Stimulated activated CD8-positive, alpha-beta memory T cell treated with anti-CD3 and anti-CD28 coated beads, Interleukin-7, amount 100 ng/mL, for 48 hours (primary cell): ENCODE results near the gene WARS2.

ENCODE experiments used
- DNase-seq, 2 donors: peaks; one replicate each; pipeline ENCODE4 v3.0.0-alpha.2; 2020; ENCODE audit warnings: low read depth in 1 of 2; ENCODE audit errors: extremely low read depth in 1 of 2

WARS2 gene

GRCh38 chr1:119038363-119038762 is 102.1 kb downstream of the WARS2 start:
- DNase-seq = no peak

GRCh38 chr1:119034359-119034758 is 106.1 kb downstream of the WARS2 start:
- no peak for DNase-seq

DNA sequence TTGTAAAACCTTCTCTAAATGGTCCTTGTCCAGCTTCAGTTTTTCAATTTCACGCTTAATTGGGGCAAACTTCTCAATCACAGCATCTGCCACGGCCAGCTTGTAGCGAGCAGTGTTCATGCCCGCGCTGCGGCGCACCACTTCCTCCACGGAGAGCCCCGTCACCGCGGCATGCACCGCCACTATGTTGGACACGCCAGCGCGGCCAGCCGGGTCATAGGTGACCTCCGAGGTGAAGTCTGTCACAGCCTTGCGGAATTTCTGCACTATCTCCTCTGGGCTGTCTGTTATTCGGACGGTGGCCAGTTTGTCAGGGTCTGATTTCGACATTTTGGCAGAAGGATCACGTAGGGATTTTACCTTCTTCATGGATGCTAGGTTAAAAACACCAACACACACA is 107.5 kb downstream of the WARS2 start:
- DNase-seq = no peak

- no peak for DNase-seq
Observed at GRCh38 chr1:119027759-119028158, 112.7 kb downstream of the WARS2 start.

DNA sequence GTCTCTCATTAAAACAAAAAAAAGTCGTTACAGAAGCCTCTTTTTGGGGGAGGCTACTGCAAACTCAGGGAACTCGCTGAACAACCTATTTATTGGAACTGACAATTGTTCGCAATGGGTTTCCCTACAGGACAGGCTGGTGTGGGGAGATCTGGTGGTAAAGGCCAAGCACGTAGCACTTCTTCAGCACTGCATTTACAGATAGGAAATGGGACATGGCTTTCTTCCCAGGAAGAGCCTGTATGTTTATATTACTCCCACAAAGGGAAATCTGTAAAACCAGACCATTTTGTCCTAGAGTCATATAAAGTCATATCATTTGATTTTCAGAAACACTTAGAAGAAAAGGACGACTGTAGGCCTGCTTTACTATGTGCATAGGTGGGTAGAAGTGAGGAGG is 113.5 kb downstream of the WARS2 start:
- DNase-seq = no peak

GRCh38 chr1:119015547-119015946 is 124.9 kb downstream of the WARS2 start:
- DNase-seq = no peak

DNA sequence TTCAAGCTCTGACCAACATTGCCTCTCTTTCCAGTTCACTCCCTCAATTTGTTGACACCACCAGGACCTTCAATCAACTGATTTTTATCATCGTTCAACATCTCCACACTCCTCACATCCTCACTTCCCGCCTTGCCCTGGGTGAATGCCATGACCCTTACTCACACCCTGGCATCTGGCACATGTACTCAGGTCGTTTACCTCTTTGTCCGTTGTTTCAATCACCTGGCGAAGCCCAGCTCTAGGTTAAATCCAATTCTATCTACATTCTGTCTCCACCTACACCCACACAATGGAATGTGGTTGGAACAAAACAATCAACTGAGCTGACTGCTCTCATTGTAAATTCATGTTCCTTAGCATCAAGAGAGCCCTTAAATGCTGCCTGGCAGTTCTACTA is 128.1 kb downstream of the WARS2 start:
- DNase-seq = no peak

DNA sequence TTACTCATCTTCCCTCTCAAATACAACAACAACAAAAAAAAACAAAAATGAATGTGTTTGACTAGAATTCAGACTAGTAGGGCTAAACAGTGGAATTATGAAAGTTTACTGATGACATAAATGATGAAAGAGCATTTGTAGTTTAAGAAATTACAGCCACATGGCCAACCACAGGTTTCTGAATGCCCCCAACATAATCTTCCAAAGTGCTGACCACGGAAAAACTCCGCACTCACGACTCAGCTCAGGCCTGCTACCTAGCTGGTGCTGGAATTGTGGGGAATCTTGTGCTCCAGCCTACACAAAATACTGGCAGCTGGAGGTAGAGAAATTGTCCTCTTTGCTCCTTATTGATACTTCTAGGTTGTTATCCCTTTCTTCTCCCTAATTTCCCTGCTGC is 128.7 kb downstream of the WARS2 start:
- DNase-seq = no peak

DNA sequence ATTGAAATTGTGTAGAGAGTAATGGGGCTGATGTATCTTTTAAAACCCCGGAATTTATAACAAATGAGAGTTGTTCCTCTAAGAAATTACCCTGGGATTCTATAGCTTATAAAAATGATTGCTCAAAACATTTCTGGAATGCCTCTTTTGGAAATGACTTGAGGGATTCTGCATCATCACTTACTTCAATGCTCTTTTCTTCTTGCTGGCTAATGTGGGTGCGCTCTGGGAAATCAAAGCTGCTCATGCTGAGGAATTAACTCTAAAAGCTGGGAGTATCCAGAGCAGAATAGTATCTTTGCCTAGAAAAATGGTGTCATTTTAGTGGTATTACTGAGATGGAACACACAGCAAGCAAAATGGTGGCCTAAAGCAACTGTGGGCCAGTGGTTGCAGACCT is 129.3 kb downstream of the WARS2 start:
- no peak for DNase-seq

DNA sequence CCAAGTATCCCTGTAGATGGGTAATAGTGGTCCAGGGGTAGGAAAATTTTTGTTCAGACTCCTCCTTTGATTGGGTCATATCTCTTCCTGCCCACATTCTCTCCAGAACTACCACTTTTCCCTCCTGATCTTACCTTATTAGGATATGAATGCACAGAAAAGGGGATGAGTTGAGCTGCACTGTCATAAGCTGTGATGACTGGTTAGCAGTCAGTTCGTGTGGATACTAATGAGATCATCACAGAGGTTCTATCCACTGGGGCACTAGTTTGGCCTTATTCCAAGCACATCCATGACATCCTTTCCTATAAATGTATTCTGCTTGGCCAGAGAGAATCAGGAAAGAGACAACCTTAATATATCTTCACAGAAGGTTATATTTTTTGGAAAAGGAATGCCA is 130.3 kb downstream of the WARS2 start:
- no peak for DNase-seq

- no peak for DNase-seq
Observed at GRCh38 chr1:119009312-119009655, 131.2 kb downstream of the WARS2 start.

DNA sequence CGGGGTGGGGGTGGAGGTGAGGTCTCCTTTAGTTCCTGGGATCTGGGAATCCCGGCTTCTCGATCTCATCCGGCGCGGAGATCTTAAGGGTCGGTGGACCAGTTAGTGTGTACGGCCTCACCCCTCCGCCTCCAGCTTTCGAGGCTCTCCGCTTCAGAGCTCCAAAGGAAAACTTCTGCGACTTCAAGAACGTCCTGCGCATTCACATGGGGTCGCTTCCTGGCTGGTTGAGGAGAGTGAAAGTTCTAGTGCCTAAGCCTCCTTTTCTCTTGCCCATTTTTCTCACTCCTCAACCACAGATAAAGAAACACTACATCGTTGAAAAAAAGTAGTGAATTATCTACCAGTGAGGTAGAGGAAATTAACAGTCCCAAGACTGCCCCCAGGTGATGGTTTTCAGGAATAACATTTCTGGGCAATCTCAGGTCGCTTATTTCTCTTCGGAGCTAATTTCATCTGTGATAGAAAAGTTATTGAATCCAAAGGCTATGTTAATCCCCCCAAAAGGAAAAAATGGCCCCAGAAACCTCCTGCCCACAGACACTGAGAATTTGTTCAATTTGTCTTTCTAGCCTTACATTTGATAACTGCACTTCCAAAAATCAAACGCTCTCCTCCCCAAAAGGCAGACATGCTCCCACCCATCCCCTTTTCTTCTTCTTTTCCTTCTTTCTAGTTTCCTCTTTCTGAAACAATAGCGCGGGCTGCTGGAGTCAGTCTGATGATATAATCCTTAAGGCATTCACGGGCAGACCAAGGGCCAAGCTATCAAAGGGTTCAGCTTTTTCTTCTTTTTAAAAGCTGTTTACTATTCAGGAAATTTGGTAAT is 131.8 kb downstream of the WARS2 start:
- DNase-seq = no peak

DNA sequence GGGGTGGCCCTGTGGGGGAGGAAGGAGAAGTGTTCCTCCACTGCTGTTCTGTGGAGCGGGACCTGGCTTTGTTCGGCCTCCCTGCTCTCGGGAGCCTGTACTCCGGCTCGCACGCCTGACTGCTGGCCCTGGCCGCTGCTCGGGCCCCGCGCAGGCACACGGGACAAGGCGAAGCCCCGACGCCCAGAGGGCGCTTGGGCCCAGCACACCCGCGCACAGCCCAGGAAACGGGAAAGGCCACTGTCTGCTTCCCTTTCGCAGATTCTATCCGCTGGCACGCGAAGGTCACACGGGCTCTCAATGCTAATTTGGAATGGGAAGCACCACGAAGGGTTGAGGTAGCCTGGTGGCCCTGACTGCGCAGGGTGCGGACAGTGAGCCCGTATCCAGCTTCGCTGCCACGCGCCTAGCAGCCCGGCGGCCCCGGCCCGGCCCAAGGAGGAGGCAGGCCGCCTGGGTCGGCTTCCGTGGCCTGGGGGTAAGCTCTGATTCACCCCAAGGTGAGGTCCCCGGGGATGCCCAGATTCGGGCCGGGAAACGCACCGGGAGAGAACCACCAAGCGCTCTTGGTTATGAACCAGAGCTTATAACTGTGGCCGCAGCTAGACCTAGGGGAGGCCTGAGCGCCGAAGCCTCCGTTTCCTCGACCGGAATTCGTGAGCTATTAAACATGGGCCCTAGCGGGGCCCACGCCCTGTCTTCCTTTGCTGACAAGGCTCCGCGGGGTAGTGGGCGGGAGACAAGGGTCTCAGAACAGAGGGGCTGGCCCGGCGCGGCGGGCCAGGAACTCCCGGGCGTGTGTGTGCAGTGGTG is 132.6 kb downstream of the WARS2 start:
- DNase-seq = no peak

DNA sequence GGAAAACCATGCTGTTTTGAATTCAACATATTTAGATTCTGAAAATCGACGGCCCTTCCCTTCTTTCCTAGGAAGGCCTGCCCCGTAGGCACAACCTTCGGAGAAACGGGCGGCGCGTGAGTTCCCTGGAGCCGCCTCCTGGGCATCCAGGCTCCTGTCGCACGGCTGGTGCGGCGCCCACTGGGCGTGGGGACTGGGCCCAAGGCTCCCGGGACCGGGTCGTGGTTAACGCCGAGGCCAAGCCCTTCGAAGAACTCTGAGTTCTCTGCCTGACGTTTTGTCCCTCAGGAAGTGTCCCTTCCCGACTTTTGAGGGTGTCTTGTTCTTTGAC is 133.1 kb downstream of the WARS2 start:
- no peak for DNase-seq

DNA sequence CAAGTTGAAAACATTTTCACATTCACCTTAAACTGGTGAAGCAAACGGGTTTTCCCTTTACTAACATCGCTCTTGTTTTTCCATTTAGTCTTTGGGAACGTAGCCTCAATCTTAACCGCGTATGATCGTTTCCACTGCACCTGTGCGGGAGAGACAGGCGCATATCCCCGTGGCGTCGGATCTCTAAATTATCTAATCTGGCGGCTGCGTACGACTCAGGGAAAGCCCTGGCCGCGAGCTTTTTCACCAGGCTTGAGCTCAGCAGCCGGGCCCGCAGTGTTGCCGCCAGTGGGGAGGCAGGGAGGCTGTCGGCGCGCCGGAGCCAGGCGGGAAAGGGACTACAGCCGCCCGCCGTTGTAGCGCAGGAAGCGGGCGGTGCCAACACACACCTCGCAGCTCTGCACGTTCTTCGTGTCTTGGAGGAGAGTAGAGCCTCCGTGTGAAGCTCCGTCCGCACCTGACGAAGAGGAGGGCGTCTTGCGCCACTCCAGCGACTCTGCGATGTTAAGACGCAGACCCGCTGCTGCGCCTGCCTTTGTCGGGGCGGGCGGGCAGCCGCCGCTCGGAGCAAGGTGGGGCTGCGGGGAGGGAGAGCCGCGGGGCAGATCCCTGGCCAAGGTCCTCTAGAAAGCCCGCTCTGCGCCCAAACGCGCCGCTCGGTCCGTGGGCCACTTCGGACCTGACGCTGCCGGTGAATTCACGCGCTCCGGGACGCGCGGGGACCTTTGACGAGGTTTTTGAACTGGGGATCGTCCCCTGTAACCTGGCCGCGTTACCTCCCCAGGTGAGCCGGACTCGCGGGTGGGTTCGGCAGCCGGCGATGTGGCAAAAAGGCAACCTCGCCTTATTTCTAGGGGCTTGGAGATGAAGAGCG is 133.8 kb downstream of the WARS2 start:
- DNase-seq = no peak

- DNase-seq = no peak
Observed at GRCh38 chr1:119005724-119006405, 134.6 kb downstream of the WARS2 start.

GRCh38 chr1:119004781-119005180 is 135.7 kb downstream of the WARS2 start:
- DNase-seq = no peak

DNA sequence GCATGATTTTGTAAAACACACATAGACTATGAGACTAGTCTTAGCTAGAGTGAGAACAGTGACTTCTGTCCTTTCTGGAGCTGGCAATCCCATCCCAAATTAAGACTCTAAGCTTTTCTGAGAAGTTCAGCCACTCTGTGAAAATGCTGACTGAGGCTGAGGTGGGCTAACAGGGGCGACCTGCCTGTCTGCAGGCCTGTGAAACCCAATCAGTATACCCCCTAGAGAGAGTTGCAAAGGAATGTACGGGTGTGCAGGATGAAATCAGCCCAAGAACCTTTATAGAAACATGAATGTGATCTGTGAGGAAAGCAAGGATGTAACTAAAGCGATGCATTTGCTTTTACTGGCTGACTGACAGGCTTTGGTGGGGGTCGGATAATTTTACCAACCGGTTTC is 136.3 kb downstream of the WARS2 start:
- DNase-seq = no peak

DNA sequence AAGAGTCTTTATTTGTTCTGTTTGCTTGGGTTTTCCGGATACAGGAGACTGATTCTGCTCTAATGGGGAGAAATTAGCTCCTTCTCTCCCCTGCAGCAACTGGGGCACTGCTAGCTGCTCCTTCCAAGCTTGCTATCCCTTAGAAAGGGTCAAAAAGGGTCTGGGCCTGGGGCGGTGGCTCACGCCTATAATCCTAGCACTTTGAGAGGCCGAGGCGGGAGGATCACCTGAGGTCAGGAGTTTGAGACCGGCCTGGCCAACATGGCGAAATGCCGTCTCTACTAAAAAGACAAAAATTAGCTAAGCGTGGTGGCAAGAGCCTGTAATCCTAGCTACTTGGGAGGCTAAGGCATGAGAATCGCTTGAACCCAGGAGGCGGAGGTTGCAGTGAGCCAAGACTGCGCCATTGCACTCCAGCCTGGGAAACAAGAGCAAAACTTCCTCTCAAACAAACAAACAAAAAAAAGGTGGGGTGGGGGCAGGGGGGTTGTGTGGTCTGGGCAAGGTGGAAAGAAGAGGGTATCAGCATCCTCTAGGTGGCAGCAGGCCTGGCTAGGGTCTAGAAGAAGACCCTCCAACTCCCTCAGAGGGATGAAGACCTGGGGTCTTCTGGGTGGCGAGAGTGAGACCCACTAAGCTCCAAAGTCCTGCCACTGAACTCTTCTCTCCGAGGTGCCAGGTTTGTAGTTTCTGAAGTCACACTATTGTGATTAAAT is 136.9 kb downstream of the WARS2 start:
- DNase-seq = no peak

DNA sequence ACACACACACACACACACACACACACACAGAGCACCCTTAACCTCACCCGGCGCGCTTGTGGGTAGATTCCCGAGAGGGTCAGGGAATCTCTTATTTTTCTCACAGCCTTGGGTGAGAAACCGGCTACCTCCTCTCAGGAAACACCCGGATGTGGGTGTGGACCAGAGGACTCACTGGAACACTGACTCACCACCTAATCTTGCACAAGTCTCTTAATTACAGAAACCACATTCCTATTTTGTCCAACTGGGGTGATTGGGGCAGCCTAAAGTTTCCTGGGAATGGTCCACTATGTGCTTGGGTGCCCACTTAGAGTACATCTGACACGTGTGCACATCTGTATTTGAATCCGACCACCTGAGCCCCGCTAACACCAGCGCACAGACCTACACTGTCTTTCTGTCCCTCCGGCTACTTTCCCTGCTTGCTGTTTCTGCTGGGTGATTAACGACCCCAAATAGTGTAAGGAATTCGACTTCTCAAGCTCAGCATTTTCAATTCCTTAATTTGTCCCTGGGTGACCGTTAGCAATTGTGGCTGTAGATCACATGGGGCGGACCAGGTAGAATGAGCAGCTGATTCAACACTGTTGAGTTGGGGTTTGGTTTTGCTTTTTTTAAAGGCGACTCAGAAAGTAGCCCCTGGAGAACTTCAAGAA is 138.3 kb downstream of the WARS2 start:
- no peak for DNase-seq
